ENCODE measurements around the gene THEM4. TPM values are rescaled to one million over a fixed set of nuclear protein-coding genes. Genes with fewer than 3 reads are reported as not detected.

The THEM4 gene
- total RNA-seq, 2 experiments from 2014 or later = 24.0 to 24.5 TPM

GRCh38 chr1:151839082-151839412, 70.3 kb downstream of the THEM4 start:
- intact Hi-C loops (cut with DNase I, micrococcal nuclease) = loop anchor here (2.0 to 5.0 kb wide), 2 partner anchors 244 to 382 kb away; partner anchors contain the start of gene POGZ (in 1 of the 2)
- Histone ChIP-seq H3K27ac (ENCODE audit: low read depth in 1 of 2, low read length in 2 of 2) (peak overlapping the region; percentile 51 to 90), H3K4me1 (ENCODE audit: insufficient read depth, low read length) (peaks cover 62% of the 10 kb centered on the region), H3K36me3 (ENCODE audit: insufficient read depth, low read length) (peaks cover 3% of the 10 kb centered on the region), H3K9me3 (ENCODE audit: control insufficient read depth in 1 of 2, insufficient read depth in 1 of 2, low read length in 2 of 2) (peaks cover 0 to 5% of the 10 kb centered on the region in 2 experiments), H3K4me3 (ENCODE audit: low read length) (peak overlapping the region; percentile 70), H3K27me3 (ENCODE audit: control insufficient read depth in 1 of 2, insufficient read depth in 2 of 2, low read length in 2 of 2) (no peaks in the 10 kb centered on the region)
- peak overlapping the region; percentile 85 for H3K4me3 Mint-ChIP-seq
- no peaks in the 10 kb centered on the region for H3K9me3 Mint-ChIP-seq
- no peaks in the 10 kb centered on the region for H3K36me3 Mint-ChIP-seq (ENCODE audit: low read depth)
- no peak for DNase-seq
- ChIA-PET POLR2A (interaction anchor here (1.3 to 4.8 kb wide), 5 partner anchors 9 to 70 kb away, joined by 4 to 23 read pairs (median 8); partner anchors contain the start of genes TDRKH and THEM4), CTCF (interaction anchor here (1.3 to 2.1 kb wide), 3 partner anchors 9 to 153 kb away, joined by 3 to 8 read pairs (median 5); partner anchors contain the start of gene TDRKH)
- no peak for TF ChIP-seq CTCF (IDR thresholded peaks at IDR 0.05)
- peak overlapping the region; percentile 86 for H3K27ac Mint-ChIP-seq
- peaks cover 68% of the 10 kb centered on the region for H3K4me1 Mint-ChIP-seq (ENCODE audit: low read depth)
- ATAC-seq (ENCODE audit: poor library complexity) = no peak
- no peaks in the 10 kb centered on the region for H3K27me3 Mint-ChIP-seq

- peak overlapping the region; percentile 70 for H3K4me3 ChIP-seq (ENCODE audit: low read length)
- POLR2A ChIA-PET = interaction anchor here (0.9 to 4.8 kb wide), 6 partner anchors 9 to 379 kb away, joined by 3 to 23 read pairs (median 6); partner anchors contain the start of genes POGZ, TDRKH and THEM4
- H3K27me3 ChIP-seq (ENCODE audit: control insufficient read depth in 1 of 2, insufficient read depth in 2 of 2, low read length in 2 of 2) = no peaks in the 10 kb centered on the region
- intact Hi-C loops (cut with DNase I, micrococcal nuclease) = loop anchor here (2.0 to 5.0 kb wide), 2 partner anchors 244 to 381 kb away; partner anchors contain the start of gene POGZ (in 1 of the 2)
- CTCF ChIA-PET = interaction anchor here (0.9 to 2.1 kb wide), 3 partner anchors 49 to 129 kb away, joined by 3 to 8 read pairs (median 3); partner anchors contain the start of gene TDRKH
- DNase-seq (peak in 5 of 14 experiments; percentile 37 to 82 (median 44)), ATAC-seq (ENCODE audit: poor library complexity) (peak; percentile 8)
- no peaks in the 10 kb centered on the region for H3K27me3 Mint-ChIP-seq
- peak overlapping the region; percentile 51 to 90 for H3K27ac ChIP-seq (ENCODE audit: low read depth in 1 of 2, low read length in 2 of 2)
- peak overlapping the region; percentile 86 for H3K27ac Mint-ChIP-seq
- peaks cover 3% of the 10 kb centered on the region for H3K36me3 ChIP-seq (ENCODE audit: insufficient read depth, low read length)
- H3K4me1 ChIP-seq (ENCODE audit: insufficient read depth, low read length) = peaks cover 68% of the 10 kb centered on the region
- no peak for TF ChIP-seq CTCF (IDR thresholded peaks at IDR 0.05)
- H3K9me3 ChIP-seq (ENCODE audit: control insufficient read depth in 1 of 2, insufficient read depth in 1 of 2, low read length in 2 of 2) = peaks cover 0 to 5% of the 10 kb centered on the region in 2 experiments
- H3K4me1 Mint-ChIP-seq (ENCODE audit: low read depth) = peaks cover 74% of the 10 kb centered on the region
- no peaks in the 10 kb centered on the region for H3K9me3 Mint-ChIP-seq
- peak overlapping the region; percentile 85 for H3K4me3 Mint-ChIP-seq
- no peaks in the 10 kb centered on the region for H3K36me3 Mint-ChIP-seq (ENCODE audit: low read depth)
These were observed 70.9 kb downstream of the THEM4 start for GRCh38 chr1:151838222-151839081.

GRCh38 chr1:151837884-151838221, 71.5 kb downstream of the THEM4 start:
- peaks cover 0 to 5% of the 10 kb centered on the region in 2 experiments for H3K9me3 ChIP-seq (ENCODE audit: control insufficient read depth in 1 of 2, insufficient read depth in 1 of 2, low read length in 2 of 2)
- POLR2A ChIA-PET = interaction anchor here (0.9 to 4.8 kb wide), 4 partner anchors 8 to 379 kb away, joined by 3 to 23 read pairs (median 5); partner anchors contain the start of genes POGZ and TDRKH
- no peaks in the 10 kb centered on the region for H3K27me3 Mint-ChIP-seq
- TF ChIP-seq CTCF (IDR thresholded peaks at IDR 0.05) = no peak
- peak overlapping the region; percentile 73 for H3K27ac Mint-ChIP-seq
- peak overlapping the region; percentile 94 for H3K4me3 Mint-ChIP-seq
- H3K27ac ChIP-seq (ENCODE audit: low read depth in 1 of 2, low read length in 2 of 2) = peak overlapping the region; percentile 7 to 64
- H3K9me3 Mint-ChIP-seq = no peaks in the 10 kb centered on the region
- H3K4me1 ChIP-seq (ENCODE audit: insufficient read depth, low read length) = peaks cover 74% of the 10 kb centered on the region
- DNase-seq (no peak), ATAC-seq (ENCODE audit: poor library complexity) (no peak)
- H3K4me3 ChIP-seq (ENCODE audit: low read length) = peak overlapping the region; percentile 51
- intact Hi-C loops (cut with DNase I, micrococcal nuclease) = loop anchor here (2.0 to 5.0 kb wide), 7 partner anchors 47 to 395 kb away; partner anchors contain the start of genes MRPL9 (in 1 of the 2), POGZ (in 1 of the 2) and TDRKH (in 1 of the 2)
- CTCF ChIA-PET = interaction anchor here (0.9 to 2.2 kb wide), 3 partner anchors 98 to 244 kb away, joined by 3 to 6 read pairs (median 3); no protein-coding TSS in a partner anchor
- peaks cover 3% of the 10 kb centered on the region for H3K36me3 ChIP-seq (ENCODE audit: insufficient read depth, low read length)
- H3K27me3 ChIP-seq (ENCODE audit: control insufficient read depth in 1 of 2, insufficient read depth in 2 of 2, low read length in 2 of 2) = no peaks in the 10 kb centered on the region
- peaks cover 80% of the 10 kb centered on the region for H3K4me1 Mint-ChIP-seq (ENCODE audit: low read depth)
- no peaks in the 10 kb centered on the region for H3K36me3 Mint-ChIP-seq (ENCODE audit: low read depth)
